CD4-positive, alpha-beta T cell (primary cell): ENCODE data around the gene THSD8. TPM values are rescaled to one million over a fixed set of nuclear protein-coding genes. Genes with fewer than 3 reads are reported as not detected.

Experiments
- ATAC-seq: fragments of 200-7000 bp; cut with Tn5 transposase; one replicate; pipeline ENCODE4 v1.10.0; 2022; ENCODE audit warnings: mild to moderate bottlenecking; ENCODE audit not compliant: poor library complexity
- CTCF ChIA-PET: fragments of 350-600 bp; sonication (Branson Sonifier 250); formaldehyde crosslinking; loops from one replicate; lab custom pipeline; 2021; ENCODE audit warnings: antibody characterized with exemption, inconsistent platforms; lab: Charles Lee
- POLR2A ChIA-PET: fragments of 350-600 bp; sonication (Branson Sonifier 250); formaldehyde crosslinking; loops from one replicate; lab custom pipeline; 2021; ENCODE audit warnings: antibody characterized with exemption, inconsistent platforms; lab: Charles Lee
- DNase-seq, 14 experiments: peaks; one replicate each; pipeline ENCODE4 v3.0.0-alpha.2; 2013 to 2020; ENCODE audit warnings: mixed read lengths in 2 of 14
- H3K27ac ChIP-seq, 2 donors: one replicate each; pipeline versions ENCODE4 v1.5.1 to v1.7.0; 2013; ENCODE audit warnings: low read length in 2 of 2, low read depth in 1 of 2, mild to moderate bottlenecking in 1 of 2
- H3K27me3 ChIP-seq, 2 experiments: 1 replicate in 1 of 2; 2 replicates in 1 of 2; pipeline versions ENCODE4 v1.6.1 to v1.7.0; 2013; ENCODE audit warnings: low read length in 2 of 2, control low read depth in 1 of 2, mild to moderate bottlenecking in 1 of 2, moderate library complexity in 1 of 2; ENCODE audit not compliant: insufficient read depth in 2 of 2, control insufficient read depth in 1 of 2
- H3K36me3 ChIP-seq: one replicate; pipeline ENCODE4 v1.6.1; 2013; ENCODE audit warnings: low read length, control low read depth; ENCODE audit not compliant: insufficient read depth
- H3K4me1 ChIP-seq: one replicate; pipeline ENCODE4 v1.6.1; 2013; ENCODE audit warnings: low read length, control low read depth; ENCODE audit not compliant: insufficient read depth
- H3K4me3 ChIP-seq: one replicate; pipeline ENCODE4 v1.5.1; 2013; ENCODE audit warnings: mild to moderate bottlenecking, low read length, moderate library complexity
- H3K9me3 ChIP-seq, 2 experiments: 1 replicate in 1 of 2; 2 replicates in 1 of 2; pipeline versions ENCODE4 v1.6.1 to v1.7.0; 2013; ENCODE audit warnings: low read length in 2 of 2, mild to moderate bottlenecking in 2 of 2, control low read depth in 1 of 2, moderate library complexity in 1 of 2; ENCODE audit not compliant: control insufficient read depth in 1 of 2, insufficient read depth in 1 of 2
- H3K27ac Mint-ChIP-seq: one replicate; pipeline ENCODE4 v1.8.0; 2020; ENCODE audit warnings: mixed read lengths
- H3K27me3 Mint-ChIP-seq: one replicate; pipeline ENCODE4 v1.8.0; 2021; ENCODE audit warnings: mixed read lengths
- H3K36me3 Mint-ChIP-seq: one replicate; pipeline ENCODE4 v1.8.0; 2021; ENCODE audit warnings: low read depth, mixed read lengths
- H3K4me1 Mint-ChIP-seq: one replicate; pipeline ENCODE4 v1.8.0; 2021; ENCODE audit warnings: low read depth, mixed read lengths
- H3K4me3 Mint-ChIP-seq: one replicate; pipeline ENCODE4 v1.8.0; 2020; ENCODE audit warnings: mild to moderate bottlenecking, mixed read lengths
- H3K9me3 Mint-ChIP-seq: one replicate; pipeline ENCODE4 v1.8.0; 2020; ENCODE audit warnings: mixed read lengths
- CTCF ChIP-seq: fragments of 200-600 bp; IDR thresholded peaks from one replicate; pipeline ENCODE4 v1.8.0; 2022; ENCODE audit warnings: antibody characterized with exemption, mild to moderate bottlenecking
- intact Hi-C, 2 experiments: fragments of 100-400 bp; cut with DNase I in 1 of 2; cut with micrococcal nuclease in 1 of 2; formaldehyde crosslinking; loops; one replicate each; pipeline versions ENCODE4 v1.15.1 to v1.9.0; 2023 to 2025; cut with DNase I, micrococcal nuclease
- total RNA-seq, 174 experiments: library from RNA in 2 of 174; stranded (reverse) in 2 of 174; gene quantifications; one replicate each; pipeline ENCODE4 v1.2.3 and lab custom pipeline; 2021 to 2026

THSD8 gene
- total RNA-seq, 2 experiments from 2014 or later: 1.3 TPM; not detected in 1

GRCh38 chr19:12778017-12778904, 23.6 kb upstream of the THSD8 start:
- Histone ChIP-seq H3K9me3 (no peaks in the 10 kb centered on the region), H3K4me3 (peak overlapping the region; percentile 84), H3K27me3 (no peaks in the 10 kb centered on the region), H3K27ac (peak overlapping the region; percentile 82 to 85), H3K36me3 (no peaks in the 10 kb centered on the region), H3K4me1 (peaks cover 71% of the 10 kb centered on the region)
- POLR2A ChIA-PET: interaction anchor here (1.3 to 8.4 kb wide), 8 partner anchors 10 to 97 kb away, joined by 3 to 301 read pairs (median 8); partner anchors contain the start of genes GET3, JUNB, PRDX2 and RNASEH2A
- H3K36me3 Mint-ChIP-seq: no peaks in the 10 kb centered on the region
- H3K4me1 Mint-ChIP-seq: peaks cover 47% of the 10 kb centered on the region
- H3K9me3 Mint-ChIP-seq: no peaks in the 10 kb centered on the region
- CTCF ChIA-PET: interaction anchor here (0.9 to 6.5 kb wide), 11 partner anchors 11 to 164 kb away, joined by 3 to 178 read pairs (median 4); partner anchors contain the start of genes GET3, JUNB, PRDX2 and THSD8
- DNase-seq: peak in 9 of 14 experiments; percentile 20 to 69 (median 49)
- peak overlapping the region; percentile 90 for H3K4me3 Mint-ChIP-seq
- TF ChIP-seq CTCF: no peak
- no peak for ATAC-seq
- intact Hi-C loops: no loop called here
- H3K27me3 Mint-ChIP-seq: no peaks in the 10 kb centered on the region
- peak overlapping the region; percentile 94 for H3K27ac Mint-ChIP-seq

GRCh38 chr19:12778905-12779161, 23.0 kb upstream of the THSD8 start:
- Mint-ChIP-seq H3K4me1 (peaks cover 46% of the 10 kb centered on the region), H3K27me3 (no peaks in the 10 kb centered on the region), H3K9me3 (no peaks in the 10 kb centered on the region), H3K27ac (peak overlapping the region; percentile 94), H3K36me3 (no peaks in the 10 kb centered on the region), H3K4me3 (peak overlapping the region; percentile 90)
- CTCF ChIA-PET: interaction anchor here (1.1 to 6.5 kb wide), 6 partner anchors 10 to 69 kb away, joined by 3 to 178 read pairs (median 6); partner anchors contain the start of genes GET3 and JUNB
- DNase-seq: no peak
- H3K27me3 ChIP-seq: no peaks in the 10 kb centered on the region
- no peaks in the 10 kb centered on the region for H3K9me3 ChIP-seq
- no peaks in the 10 kb centered on the region for H3K36me3 ChIP-seq
- H3K4me3 ChIP-seq: peak overlapping the region; percentile 84
- intact Hi-C loops: no loop called here
- POLR2A ChIA-PET: interaction anchor here (1.3 to 8.4 kb wide), 7 partner anchors 9 to 98 kb away, joined by 3 to 301 read pairs (median 9); partner anchors contain the start of genes GET3, JUNB, PRDX2 and THSD8
- no peak for TF ChIP-seq CTCF
- peak overlapping the region in 1 of 2 donors; percentile 85 for H3K27ac ChIP-seq
- peaks cover 77% of the 10 kb centered on the region for H3K4me1 ChIP-seq
- ATAC-seq: no peak

GRCh38 chr19:12779162-12779993, 22.5 kb upstream of the THSD8 start:
- ATAC-seq (no peak), DNase-seq (peak in 2 of 14 experiments; percentile 23 to 44)
- CTCF ChIA-PET: interaction anchor here (1.1 to 6.5 kb wide), 3 partner anchors 13 to 68 kb away, joined by 3 to 178 read pairs (median 8); partner anchors contain the start of gene JUNB
- H3K27me3 Mint-ChIP-seq: no peaks in the 10 kb centered on the region
- H3K9me3 Mint-ChIP-seq: no peaks in the 10 kb centered on the region
- peaks cover 45% of the 10 kb centered on the region for H3K4me1 Mint-ChIP-seq
- H3K36me3 Mint-ChIP-seq: no peaks in the 10 kb centered on the region
- H3K36me3 ChIP-seq: no peaks in the 10 kb centered on the region
- peaks cover 82% of the 10 kb centered on the region for H3K4me1 ChIP-seq
- no peak overlapping the region for H3K4me3 ChIP-seq
- H3K4me3 Mint-ChIP-seq: peak overlapping the region; percentile 60
- intact Hi-C loops: no loop called here
- TF ChIP-seq CTCF: no peak
- POLR2A ChIA-PET: interaction anchor here (1.3 to 8.4 kb wide), 5 partner anchors 8 to 43 kb away, joined by 6 to 301 read pairs (median 9); partner anchors contain the start of genes GET3, JUNB, PRDX2 and THSD8
- peak overlapping the region; percentile 94 for H3K27ac Mint-ChIP-seq
- H3K27me3 ChIP-seq: no peaks in the 10 kb centered on the region
- H3K9me3 ChIP-seq: no peaks in the 10 kb centered on the region
- H3K27ac ChIP-seq: no peak overlapping the region
